Heart left ventricle (tissue), 13 donors: ENCODE measurements around the gene WDR7.

Experiments used
- POLR2A ChIP-seq, 2 donors: fragments of 450-650 bp; IDR thresholded peaks; one replicate each; pipeline ENCODE4 v1.6.1; 2017; ENCODE audit warnings: antibody characterized with exemption in 2 of 2, mild to moderate bottlenecking in 2 of 2, moderate library complexity in 2 of 2
- TF ChIP-seq, protein P1 (sequence below), 12 donors: fragments of 200-600 bp; sonication (generic) in 4 of 12; IDR thresholded peaks; one replicate each; pipeline versions ENCODE4 v1.5.0 to v1.8.0; 2018 to 2022; ENCODE audit warnings: antibody characterized with exemption in 12 of 12, mild to moderate bottlenecking in 5 of 12
- donor health status: ischemic (EF 13 %, LVEDD 7.1; RV severe dilation, severe dysfunction).
- donor health status: DM: no; HTN: yes; CAD: no.
- donor health status: DM: no; HTN: no; CAD: no.
- donor health status: ischemic (EF 25% LVEDD 6.9; RV normal size, moderate dysfunction).
- donor health status: ischemic (EF 25% LVEDD 5.7; RV mildly dilated, moderate dysfunction).
- donor health status: ischemic (EF 35%, LVEDD 5.7; RV mildly dilated, moderate dysfunction).
- donor health status: nonischemic (EF 11% LVEDD 7.7; RV severe dilation, severe dysfunction).
- donor health status: DM: yes; HTN: yes; CAD: no.
- donor health status: PGD.
- donor health status: ischemic (EF 29% LVEDD 5.4; RV normal size, mild dysfunction).
- donor health status: nonischemic (EF 23%, LVEDD 6.1; RV moderate dilation, normal function).

GRCh38 chr18:56715121-56715520 lies 64.0 kb downstream of the WDR7 start:
- TF ChIP-seq, protein P1, sequence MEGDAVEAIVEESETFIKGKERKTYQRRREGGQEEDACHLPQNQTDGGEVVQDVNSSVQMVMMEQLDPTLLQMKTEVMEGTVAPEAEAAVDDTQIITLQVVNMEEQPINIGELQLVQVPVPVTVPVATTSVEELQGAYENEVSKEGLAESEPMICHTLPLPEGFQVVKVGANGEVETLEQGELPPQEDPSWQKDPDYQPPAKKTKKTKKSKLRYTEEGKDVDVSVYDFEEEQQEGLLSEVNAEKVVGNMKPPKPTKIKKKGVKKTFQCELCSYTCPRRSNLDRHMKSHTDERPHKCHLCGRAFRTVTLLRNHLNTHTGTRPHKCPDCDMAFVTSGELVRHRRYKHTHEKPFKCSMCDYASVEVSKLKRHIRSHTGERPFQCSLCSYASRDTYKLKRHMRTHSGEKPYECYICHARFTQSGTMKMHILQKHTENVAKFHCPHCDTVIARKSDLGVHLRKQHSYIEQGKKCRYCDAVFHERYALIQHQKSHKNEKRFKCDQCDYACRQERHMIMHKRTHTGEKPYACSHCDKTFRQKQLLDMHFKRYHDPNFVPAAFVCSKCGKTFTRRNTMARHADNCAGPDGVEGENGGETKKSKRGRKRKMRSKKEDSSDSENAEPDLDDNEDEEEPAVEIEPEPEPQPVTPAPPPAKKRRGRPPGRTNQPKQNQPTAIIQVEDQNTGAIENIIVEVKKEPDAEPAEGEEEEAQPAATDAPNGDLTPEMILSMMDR (IDR thresholded peaks at IDR 0.05) = no peak
- TF ChIP-seq POLR2A (IDR thresholded peaks at IDR 0.05) = no peak
